Neural progenitor cell (in vitro differentiated cells): ENCODE results near the gene NAA15.

Experiments used
- EZH2phosphoT487 ChIP-seq: fragments of 200-600 bp; sonication (generic); IDR thresholded peaks from 2 replicates; pipeline ENCODE4 v1.6.1; 2017; ENCODE audit warnings: antibody characterized with exemption
- TF ChIP-seq, protein P1 (sequence below): fragments of 200-600 bp; sonication (generic); IDR thresholded peaks from 2 replicates; pipeline ENCODE4 v1.5.1; 2017; ENCODE audit warnings: antibody characterized with exemption, mild to moderate bottlenecking

DNA sequence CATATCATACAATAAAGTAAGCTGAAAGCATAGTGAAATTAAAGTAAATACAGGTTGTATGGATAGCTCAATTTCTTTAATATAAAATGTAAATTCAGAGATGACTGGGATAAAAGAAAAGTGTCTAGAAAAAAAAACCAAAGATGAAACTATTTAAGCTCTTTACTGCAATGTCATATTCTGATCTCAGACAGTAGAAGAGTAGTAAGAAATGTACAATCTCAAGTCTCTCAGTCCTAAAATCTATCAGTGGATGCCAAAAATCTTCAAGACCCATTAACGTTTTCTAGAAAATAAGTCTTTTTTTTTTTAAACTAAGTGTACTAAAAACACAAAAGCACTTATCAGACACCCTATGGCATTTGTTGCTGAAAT, 35.1 kb upstream of the NAA15 start:
- TF ChIP-seq, protein P1, sequence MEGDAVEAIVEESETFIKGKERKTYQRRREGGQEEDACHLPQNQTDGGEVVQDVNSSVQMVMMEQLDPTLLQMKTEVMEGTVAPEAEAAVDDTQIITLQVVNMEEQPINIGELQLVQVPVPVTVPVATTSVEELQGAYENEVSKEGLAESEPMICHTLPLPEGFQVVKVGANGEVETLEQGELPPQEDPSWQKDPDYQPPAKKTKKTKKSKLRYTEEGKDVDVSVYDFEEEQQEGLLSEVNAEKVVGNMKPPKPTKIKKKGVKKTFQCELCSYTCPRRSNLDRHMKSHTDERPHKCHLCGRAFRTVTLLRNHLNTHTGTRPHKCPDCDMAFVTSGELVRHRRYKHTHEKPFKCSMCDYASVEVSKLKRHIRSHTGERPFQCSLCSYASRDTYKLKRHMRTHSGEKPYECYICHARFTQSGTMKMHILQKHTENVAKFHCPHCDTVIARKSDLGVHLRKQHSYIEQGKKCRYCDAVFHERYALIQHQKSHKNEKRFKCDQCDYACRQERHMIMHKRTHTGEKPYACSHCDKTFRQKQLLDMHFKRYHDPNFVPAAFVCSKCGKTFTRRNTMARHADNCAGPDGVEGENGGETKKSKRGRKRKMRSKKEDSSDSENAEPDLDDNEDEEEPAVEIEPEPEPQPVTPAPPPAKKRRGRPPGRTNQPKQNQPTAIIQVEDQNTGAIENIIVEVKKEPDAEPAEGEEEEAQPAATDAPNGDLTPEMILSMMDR: no peak
- no peak for TF ChIP-seq EZH2phosphoT487
